ENCODE results near the gene CHD5.

CHD5 gene

DNA sequence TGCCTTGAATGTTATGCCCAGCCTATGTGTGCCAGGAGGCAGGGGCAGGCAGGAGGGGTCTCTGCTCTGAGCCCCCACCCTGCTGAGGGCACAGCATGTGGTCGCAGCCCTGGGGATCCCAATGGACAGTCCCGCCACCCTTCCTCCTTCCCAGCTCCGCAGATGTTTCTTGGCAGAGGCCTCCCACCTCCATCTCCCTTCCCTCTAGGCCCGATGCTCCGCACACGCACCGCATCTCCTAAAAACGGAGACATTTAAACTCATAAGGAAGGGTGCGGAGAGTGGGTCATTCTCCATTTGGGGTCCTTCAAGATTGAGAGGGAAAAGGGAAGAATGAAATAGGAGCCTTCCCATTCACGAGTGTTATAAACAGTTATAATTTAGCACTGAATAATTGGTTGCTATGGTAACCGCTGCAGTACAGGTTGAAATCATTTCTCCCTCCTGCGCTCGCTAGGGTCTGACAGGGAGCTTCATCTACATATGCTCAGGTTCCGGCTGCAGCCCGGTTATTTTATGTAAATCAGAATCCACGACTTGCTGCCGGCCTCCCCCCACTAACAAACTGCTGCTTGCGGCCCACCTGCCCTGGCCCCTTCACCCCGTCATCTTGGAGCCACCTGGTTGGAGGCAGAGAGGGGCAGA is 16.0 kb downstream of the CHD5 start:
- no peaks in the 10 kb centered on the region for H3K36me3 ChIP-seq (replicated peaks)
- no peak for DNase-seq (ENCODE audit: low spot score in 2 of 2)
- no peak overlapping the region for H3K4me3 ChIP-seq
- no peaks in the 10 kb centered on the region for H3K4me1 ChIP-seq
- in situ Hi-C loops (cut with MboI; ENCODE audit: low sequenced_read_pairs), result no loop called here
- no peaks in the 10 kb centered on the region for H3K9me3 ChIP-seq
- H3K27me3 ChIP-seq (ENCODE audit: low read depth), result peaks cover 61% of the 10 kb centered on the region

DNA sequence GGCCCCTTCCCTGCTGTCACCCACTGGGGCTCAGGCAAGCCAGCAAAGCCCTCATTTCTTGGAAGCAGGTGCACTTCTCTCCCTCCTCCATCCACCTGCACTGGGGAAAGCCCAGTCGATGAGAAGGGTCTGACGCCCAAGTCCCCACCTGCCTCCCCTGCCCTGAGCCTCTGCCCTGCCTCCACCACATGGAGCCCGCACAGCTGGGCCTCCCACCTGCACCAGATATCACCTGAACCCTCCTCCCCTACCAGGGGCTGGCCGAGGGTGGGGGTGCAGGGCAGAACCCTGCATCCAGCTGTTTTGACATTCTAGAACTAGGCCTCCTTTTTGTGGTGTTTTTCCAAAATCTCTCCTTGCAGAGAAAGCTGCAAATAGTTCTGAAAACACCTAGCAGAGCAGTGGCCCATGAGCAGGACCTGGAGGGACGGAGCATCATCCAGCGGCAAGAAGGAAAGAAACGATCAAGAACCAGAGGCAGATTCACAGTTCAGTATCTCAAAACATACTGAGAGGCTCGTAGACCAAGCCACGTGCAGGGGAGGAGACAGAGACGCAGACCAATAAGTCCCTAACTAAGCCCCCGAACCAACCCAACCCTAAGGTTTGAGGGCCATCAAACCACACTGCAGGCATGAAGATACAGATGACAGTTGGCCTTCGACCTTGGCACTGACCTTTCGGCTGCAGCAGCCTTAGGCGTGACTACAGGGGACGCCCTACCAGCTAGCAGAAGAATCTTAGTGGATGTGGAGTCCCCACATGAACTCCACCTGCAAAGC is 16.7 kb downstream of the CHD5 start:
- no peak for DNase-seq (ENCODE audit: low spot score in 2 of 2)
- Histone ChIP-seq H3K27me3 (ENCODE audit: low read depth) (peaks cover 58% of the 10 kb centered on the region), H3K36me3 (replicated peaks) (no peaks in the 10 kb centered on the region), H3K4me1 (no peaks in the 10 kb centered on the region), H3K4me3 (no peak overlapping the region), H3K9me3 (no peaks in the 10 kb centered on the region)
- in situ Hi-C loops (cut with MboI; ENCODE audit: low sequenced_read_pairs), result no loop called here

- Histone ChIP-seq H3K9me3 (no peaks in the 10 kb centered on the region), H3K36me3 (replicated peaks) (no peaks in the 10 kb centered on the region), H3K4me1 (no peaks in the 10 kb centered on the region), H3K27me3 (ENCODE audit: low read depth) (peaks cover 51% of the 10 kb centered on the region), H3K4me3 (no peak overlapping the region)
- in situ Hi-C loops (cut with MboI; ENCODE audit: low sequenced_read_pairs), result no loop called here
- peak in 1 of 2 experiments; percentile 38 for DNase-seq (ENCODE audit: low spot score in 2 of 2)
Measured at GRCh38 chr1:6162773-6163172, 17.3 kb downstream of the CHD5 start.

- Histone ChIP-seq H3K36me3 (replicated peaks) (no peaks in the 10 kb centered on the region), H3K4me1 (no peaks in the 10 kb centered on the region), H3K4me3 (no peak overlapping the region), H3K9me3 (no peaks in the 10 kb centered on the region), H3K27me3 (ENCODE audit: low read depth) (peaks cover 48% of the 10 kb centered on the region)
- in situ Hi-C loops (cut with MboI; ENCODE audit: low sequenced_read_pairs), result no loop called here
- DNase-seq (ENCODE audit: low spot score in 2 of 2), result no peak
Measured at GRCh38 chr1:6162341-6162740, 17.8 kb downstream of the CHD5 start.

- Histone ChIP-seq H3K9me3 (no peaks in the 10 kb centered on the region), H3K4me1 (no peaks in the 10 kb centered on the region), H3K4me3 (no peak overlapping the region), H3K27me3 (ENCODE audit: low read depth) (peaks cover 16% of the 10 kb centered on the region), H3K36me3 (replicated peaks) (no peaks in the 10 kb centered on the region)
- in situ Hi-C loops (cut with MboI; ENCODE audit: low sequenced_read_pairs), result no loop called here
- no peak for DNase-seq (ENCODE audit: low spot score in 2 of 2)
Measured at GRCh38 chr1:6158181-6158580, 21.9 kb downstream of the CHD5 start.

DNA sequence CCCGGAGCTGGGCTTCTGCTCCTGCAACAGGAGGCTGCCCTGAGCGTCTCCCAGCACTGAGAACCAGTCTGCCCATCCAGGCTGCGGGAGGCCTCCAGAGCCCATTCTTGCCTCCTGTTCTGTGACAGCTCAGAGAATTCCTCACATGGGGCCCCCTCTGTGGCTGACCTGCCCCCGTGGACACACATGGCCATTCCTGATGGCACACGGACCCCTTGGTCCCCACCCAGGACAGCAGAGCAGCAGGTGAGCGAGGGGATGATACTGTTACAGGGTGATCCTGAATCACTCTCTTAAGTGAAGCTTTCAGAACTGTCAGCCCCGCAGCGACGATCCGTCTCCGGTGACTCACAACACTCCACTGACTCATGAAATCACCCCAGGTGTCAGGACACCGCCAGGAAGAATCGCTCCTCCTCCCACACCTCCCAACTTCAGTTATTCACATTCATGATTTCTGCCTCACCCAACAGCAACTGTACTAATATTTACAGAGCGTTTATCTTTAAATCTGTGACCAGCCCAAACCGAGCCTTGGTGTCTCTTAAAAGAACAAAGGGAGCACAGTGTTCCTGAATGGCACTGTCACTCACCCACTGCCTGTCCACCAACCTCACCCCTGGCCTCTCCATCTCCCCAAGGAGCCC is 22.5 kb downstream of the CHD5 start:
- H3K4me1 ChIP-seq, result no peaks in the 10 kb centered on the region
- no peaks in the 10 kb centered on the region for H3K36me3 ChIP-seq (replicated peaks)
- peaks cover 13% of the 10 kb centered on the region for H3K27me3 ChIP-seq (ENCODE audit: low read depth)
- no peak overlapping the region for H3K4me3 ChIP-seq
- in situ Hi-C loops (cut with MboI; ENCODE audit: low sequenced_read_pairs), result no loop called here
- no peaks in the 10 kb centered on the region for H3K9me3 ChIP-seq
- DNase-seq (ENCODE audit: low spot score in 2 of 2), result no peak

DNA sequence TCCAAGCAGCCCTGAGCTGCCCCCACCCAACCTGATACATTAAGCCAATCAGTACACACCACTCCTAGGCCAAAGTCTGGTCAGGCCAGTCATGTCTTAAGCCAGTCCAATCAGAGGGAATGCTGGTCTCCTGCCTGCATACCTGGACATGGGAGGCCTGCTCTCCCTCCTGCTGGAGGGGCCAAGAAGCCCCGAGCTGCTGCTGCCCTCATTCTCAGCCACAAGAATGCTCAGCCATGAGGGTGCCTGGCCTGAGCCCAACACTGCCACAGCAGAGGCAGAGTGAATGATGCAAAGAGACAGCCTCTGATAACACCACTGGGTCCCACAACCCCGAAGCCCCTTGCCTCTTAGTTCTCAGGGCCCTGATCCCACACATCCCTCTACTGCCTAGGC is 23.0 kb downstream of the CHD5 start:
- Histone ChIP-seq H3K4me1 (no peaks in the 10 kb centered on the region), H3K36me3 (replicated peaks) (no peaks in the 10 kb centered on the region), H3K4me3 (no peak overlapping the region), H3K27me3 (ENCODE audit: low read depth) (peaks cover 9% of the 10 kb centered on the region), H3K9me3 (no peaks in the 10 kb centered on the region)
- DNase-seq (ENCODE audit: low spot score in 2 of 2), result no peak
- in situ Hi-C loops (cut with MboI; ENCODE audit: low sequenced_read_pairs), result no loop called here

- H3K9me3 ChIP-seq, result no peaks in the 10 kb centered on the region
- H3K27me3 ChIP-seq (ENCODE audit: low read depth), result peaks cover 2% of the 10 kb centered on the region; the same call in 1 of the 2 replicates
- no peaks in the 10 kb centered on the region for H3K36me3 ChIP-seq (replicated peaks)
- no peak for DNase-seq (ENCODE audit: low spot score in 2 of 2)
- H3K4me1 ChIP-seq, result no peaks in the 10 kb centered on the region
- in situ Hi-C loops (cut with MboI; ENCODE audit: low sequenced_read_pairs), result no loop called here
- no peak overlapping the region for H3K4me3 ChIP-seq
Measured at GRCh38 chr1:6154525-6155319, 25.4 kb downstream of the CHD5 start.

GRCh38 chr1:6152882-6153281 is 27.2 kb downstream of the CHD5 start:
- 0 out of 2 replicates have a peak, but pooled peaks cover 3% of the 10 kb centered on the region for H3K4me1 ChIP-seq
- in situ Hi-C loops (cut with MboI; ENCODE audit: low sequenced_read_pairs), result no loop called here
- no peak overlapping the region for H3K4me3 ChIP-seq
- H3K9me3 ChIP-seq, result no peaks in the 10 kb centered on the region
- H3K36me3 ChIP-seq (replicated peaks), result no peaks in the 10 kb centered on the region
- DNase-seq (ENCODE audit: low spot score in 2 of 2), result no peak
- H3K27me3 ChIP-seq (ENCODE audit: low read depth), result no peaks in the 10 kb centered on the region; the same call in 1 of the 2 replicates

- H3K36me3 ChIP-seq (replicated peaks), result no peaks in the 10 kb centered on the region
- H3K4me3 ChIP-seq, result no peak overlapping the region
- no peaks in the 10 kb centered on the region for H3K9me3 ChIP-seq
- no peak for DNase-seq (ENCODE audit: low spot score in 2 of 2)
- in situ Hi-C loops (cut with MboI; ENCODE audit: low sequenced_read_pairs), result no loop called here
- H3K4me1 ChIP-seq, result 0 out of 2 replicates have a peak, but pooled peaks cover 3% of the 10 kb centered on the region
- H3K27me3 ChIP-seq (ENCODE audit: low read depth), result no peaks in the 10 kb centered on the region; the same call in 1 of the 2 replicates
Measured at GRCh38 chr1:6152181-6152580, 27.9 kb downstream of the CHD5 start.

GRCh38 chr1:6151291-6151822 is 28.8 kb downstream of the CHD5 start:
- in situ Hi-C loops (cut with MboI; ENCODE audit: low sequenced_read_pairs), result no loop called here

DNA sequence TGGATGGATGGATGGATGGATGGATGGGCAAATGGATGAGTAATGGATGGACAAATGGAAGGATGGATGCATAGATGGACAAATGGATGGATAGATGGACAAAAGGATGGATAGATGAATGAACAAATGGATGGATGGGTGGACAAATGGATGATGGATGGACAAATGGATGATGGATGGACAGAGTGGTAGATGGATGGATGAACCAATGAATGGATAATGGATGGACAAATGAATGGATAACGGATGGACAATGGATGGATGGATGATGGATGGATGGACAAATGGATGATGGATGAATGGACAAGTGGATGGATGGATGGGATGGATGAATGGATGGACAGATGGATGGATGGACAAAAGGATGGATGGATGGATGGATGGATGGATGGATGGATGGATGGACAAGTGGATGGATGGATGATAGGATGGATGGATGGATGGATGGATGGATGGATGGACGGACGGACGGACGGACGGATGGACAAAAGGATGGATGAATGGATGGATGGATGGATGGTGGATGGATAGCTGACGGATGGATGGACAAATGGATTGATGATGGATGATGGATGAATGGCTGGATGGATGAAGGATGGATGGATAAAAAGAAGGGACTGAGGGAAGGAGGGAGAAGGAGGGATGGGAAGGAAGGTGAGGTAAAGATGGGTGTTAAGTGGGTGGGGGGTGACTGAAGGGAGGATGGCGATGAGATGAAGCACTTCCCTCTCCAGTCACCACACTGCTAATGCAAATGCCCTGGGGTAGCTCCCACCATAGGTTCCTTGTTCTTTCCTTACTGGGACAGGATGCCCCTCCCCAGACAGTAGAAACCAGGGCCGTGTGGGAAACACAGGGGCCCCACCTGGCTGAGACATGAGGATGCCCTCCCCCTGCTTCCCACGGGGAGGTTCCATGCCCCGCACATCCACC is 29.8 kb downstream of the CHD5 start:
- H3K27me3 ChIP-seq (ENCODE audit: low read depth), result no peaks in the 10 kb centered on the region; the same call in 1 of the 2 replicates
- 0 out of 2 replicates have a peak, but pooled peaks cover 3% of the 10 kb centered on the region for H3K4me1 ChIP-seq
- in situ Hi-C loops (cut with MboI; ENCODE audit: low sequenced_read_pairs), result no loop called here
- no peak for DNase-seq (ENCODE audit: low spot score in 2 of 2)
- H3K4me3 ChIP-seq, result no peak overlapping the region
- H3K9me3 ChIP-seq, result no peaks in the 10 kb centered on the region
- H3K36me3 ChIP-seq (replicated peaks), result no peaks in the 10 kb centered on the region

More at GRCh38 chr1:6151291-6151822, 28.8 kb downstream of the CHD5 start:
- Histone ChIP-seq H3K4me3 (no peak overlapping the region), H3K4me1 (0 out of 2 replicates have a peak, but pooled peaks cover 3% of the 10 kb centered on the region), H3K9me3 (no peaks in the 10 kb centered on the region), H3K36me3 (replicated peaks) (no peaks in the 10 kb centered on the region), H3K27me3 (ENCODE audit: low read depth) (no peaks in the 10 kb centered on the region; the same call in 1 of the 2 replicates)
- DNase-seq (ENCODE audit: low spot score in 2 of 2), result no peak
